ENCODE results near the gene PRKCZ. TPM values are rescaled to one million over a fixed set of nuclear protein-coding genes. Genes with fewer than 3 reads are reported as not detected.

Gene PRKCZ
- total RNA-seq, 1 experiment from 2014 or later: 56.8 TPM

DNA sequence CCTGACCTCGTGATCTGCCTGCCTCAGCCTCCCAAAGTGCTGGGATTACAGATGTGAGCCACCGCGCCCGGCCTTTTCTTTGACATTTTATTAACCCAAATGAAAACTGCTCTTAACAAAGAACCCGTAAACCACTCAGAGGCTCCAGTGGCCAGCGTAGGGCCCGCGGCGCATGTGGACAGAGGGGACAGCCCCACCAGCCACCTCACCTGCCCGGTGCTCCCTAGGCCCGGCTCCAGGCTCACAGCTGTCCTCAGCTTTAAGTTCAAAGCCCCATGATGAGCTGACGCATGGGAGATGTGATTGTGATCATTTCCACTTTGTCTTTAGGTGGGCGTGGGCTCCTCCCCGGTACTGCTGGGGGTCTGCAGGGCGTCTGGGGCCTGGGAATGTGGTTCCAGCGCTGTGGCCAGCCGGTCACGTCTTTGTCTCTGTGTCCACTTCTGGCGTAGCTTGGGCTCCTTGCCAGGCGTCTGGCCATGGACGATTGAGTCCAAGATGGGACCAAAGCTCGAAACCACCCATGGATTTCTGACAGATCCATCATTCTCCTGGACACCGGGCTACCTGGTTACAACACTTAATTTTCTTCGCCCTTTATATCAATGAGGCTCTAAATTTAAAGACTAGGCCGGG is 6.9 kb downstream of the PRKCZ start:
- Histone ChIP-seq H3K4me2 (ENCODE audit: low read length) (no peak overlapping the region), H3K27ac (ENCODE audit: low read length) (no peak overlapping the region), H3F3A (ENCODE audit: low read length, unreplicated experiment) (no peaks in the 10 kb centered on the region), H3K79me2 (ENCODE audit: low read length) (peaks cover 23% of the 10 kb centered on the region), H3K9me2 (replicated peaks; ENCODE audit: low read length) (no peaks in the 10 kb centered on the region), H3K4me3 (ENCODE audit: low read length) (no peak overlapping the region), H3K27me3 (ENCODE audit: low read length) (no peaks in the 10 kb centered on the region), H3K36me3 (ENCODE audit: low read depth, low read length) (peaks cover 24% of the 10 kb centered on the region; the same call in 1 of the 2 replicates), H4K20me1 (ENCODE audit: low read length) (no peaks in the 10 kb centered on the region), H3K9ac (ENCODE audit: low read length) (no peak overlapping the region), H3K9me3 (ENCODE audit: low read length) (no peaks in the 10 kb centered on the region), H3K4me1 (ENCODE audit: insufficient read depth, low read length) (no peaks in the 10 kb centered on the region), H2AFZ (ENCODE audit: low read length) (no peak overlapping the region)
- intact Hi-C loops (cut with micrococcal nuclease): no loop called here
- DNase-seq (no peak), ATAC-seq (no peak)
- BruUV-seq (replicated peaks): no TSS peak
- CTCF ChIA-PET: no interaction called here
- POLR2A ChIA-PET (ENCODE audit: unreplicated experiment): no interaction called here
- TF ChIP-seq EZH2 (IDR thresholded peaks at IDR 0.05; ENCODE audit: low read length, unreplicated experiment) (no peak), EZH2phosphoT487 (IDR thresholded peaks at IDR 0.05; ENCODE audit: borderline replicate concordance, low read length) (no peak)
- TF ChIP-seq, protein P1, sequence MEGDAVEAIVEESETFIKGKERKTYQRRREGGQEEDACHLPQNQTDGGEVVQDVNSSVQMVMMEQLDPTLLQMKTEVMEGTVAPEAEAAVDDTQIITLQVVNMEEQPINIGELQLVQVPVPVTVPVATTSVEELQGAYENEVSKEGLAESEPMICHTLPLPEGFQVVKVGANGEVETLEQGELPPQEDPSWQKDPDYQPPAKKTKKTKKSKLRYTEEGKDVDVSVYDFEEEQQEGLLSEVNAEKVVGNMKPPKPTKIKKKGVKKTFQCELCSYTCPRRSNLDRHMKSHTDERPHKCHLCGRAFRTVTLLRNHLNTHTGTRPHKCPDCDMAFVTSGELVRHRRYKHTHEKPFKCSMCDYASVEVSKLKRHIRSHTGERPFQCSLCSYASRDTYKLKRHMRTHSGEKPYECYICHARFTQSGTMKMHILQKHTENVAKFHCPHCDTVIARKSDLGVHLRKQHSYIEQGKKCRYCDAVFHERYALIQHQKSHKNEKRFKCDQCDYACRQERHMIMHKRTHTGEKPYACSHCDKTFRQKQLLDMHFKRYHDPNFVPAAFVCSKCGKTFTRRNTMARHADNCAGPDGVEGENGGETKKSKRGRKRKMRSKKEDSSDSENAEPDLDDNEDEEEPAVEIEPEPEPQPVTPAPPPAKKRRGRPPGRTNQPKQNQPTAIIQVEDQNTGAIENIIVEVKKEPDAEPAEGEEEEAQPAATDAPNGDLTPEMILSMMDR (conservative IDR thresholded peaks at IDR 0.05; ENCODE audit: low read depth, low read length): no peak

DNA sequence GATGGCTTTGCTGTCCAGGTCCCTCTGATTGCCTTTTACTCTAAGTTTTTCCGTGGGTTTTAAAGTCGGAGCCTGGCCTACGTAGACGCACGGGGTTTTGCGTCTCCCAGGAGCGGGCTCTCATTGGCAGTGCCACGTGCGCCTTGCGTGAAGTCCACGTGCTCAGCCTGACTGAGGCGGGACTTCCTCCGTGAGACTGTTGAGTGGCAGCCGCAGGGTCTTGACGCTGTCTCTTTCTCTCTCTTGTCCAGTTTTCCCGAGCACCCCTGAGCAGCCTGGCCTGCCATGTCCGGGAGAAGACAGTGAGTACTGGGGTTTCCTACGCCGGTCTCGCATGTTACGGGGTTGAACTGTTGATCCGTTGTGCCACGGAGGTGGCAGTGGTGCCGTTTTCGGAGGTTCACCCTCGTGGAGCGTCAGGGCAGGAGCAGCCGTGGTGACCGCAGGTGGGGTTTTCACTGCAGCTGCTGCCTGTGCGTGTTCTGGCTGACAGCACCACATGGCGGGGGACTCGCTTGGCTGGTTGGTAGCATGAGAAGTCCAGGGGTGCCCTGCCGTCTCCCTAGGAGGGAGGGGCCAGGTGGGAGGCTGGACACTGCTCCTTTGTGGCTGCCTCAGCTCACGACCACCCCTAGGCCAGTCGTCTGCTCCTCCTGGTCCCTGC is 9.2 kb downstream of the PRKCZ start:
- ATAC-seq: no peak
- Histone ChIP-seq H3K27me3 (ENCODE audit: low read length) (no peaks in the 10 kb centered on the region), H3K4me1 (ENCODE audit: insufficient read depth, low read length) (no peaks in the 10 kb centered on the region), H3K9me2 (replicated peaks; ENCODE audit: low read length) (no peaks in the 10 kb centered on the region), H3F3A (ENCODE audit: low read length, unreplicated experiment) (no peaks in the 10 kb centered on the region), H4K20me1 (ENCODE audit: low read length) (no peaks in the 10 kb centered on the region), H3K79me2 (ENCODE audit: low read length) (no peaks in the 10 kb centered on the region), H3K36me3 (ENCODE audit: low read depth, low read length) (peaks cover 32% of the 10 kb centered on the region), H2AFZ (ENCODE audit: low read length) (no peak overlapping the region), H3K4me3 (ENCODE audit: low read length) (no peak overlapping the region), H3K9me3 (ENCODE audit: low read length) (0 out of 2 replicates have a peak, but pooled peaks cover 1% of the 10 kb centered on the region), H3K9ac (ENCODE audit: low read length) (no peak overlapping the region), H3K4me2 (ENCODE audit: low read length) (no peak overlapping the region), H3K27ac (ENCODE audit: low read length) (no peak overlapping the region)
- intact Hi-C loops (cut with micrococcal nuclease): no loop called here
- POLR2A ChIA-PET (ENCODE audit: unreplicated experiment): no interaction called here
- TF ChIP-seq, protein P1 (conservative IDR thresholded peaks at IDR 0.05; ENCODE audit: low read depth, low read length): no peak
- TF ChIP-seq EZH2 (IDR thresholded peaks at IDR 0.05; ENCODE audit: low read length, unreplicated experiment) (no peak), EZH2phosphoT487 (IDR thresholded peaks at IDR 0.05; ENCODE audit: borderline replicate concordance, low read length) (no peak)
- no TSS peak for BruUV-seq (replicated peaks)
- no peak for DNase-seq
- CTCF ChIA-PET: no interaction called here

DNA sequence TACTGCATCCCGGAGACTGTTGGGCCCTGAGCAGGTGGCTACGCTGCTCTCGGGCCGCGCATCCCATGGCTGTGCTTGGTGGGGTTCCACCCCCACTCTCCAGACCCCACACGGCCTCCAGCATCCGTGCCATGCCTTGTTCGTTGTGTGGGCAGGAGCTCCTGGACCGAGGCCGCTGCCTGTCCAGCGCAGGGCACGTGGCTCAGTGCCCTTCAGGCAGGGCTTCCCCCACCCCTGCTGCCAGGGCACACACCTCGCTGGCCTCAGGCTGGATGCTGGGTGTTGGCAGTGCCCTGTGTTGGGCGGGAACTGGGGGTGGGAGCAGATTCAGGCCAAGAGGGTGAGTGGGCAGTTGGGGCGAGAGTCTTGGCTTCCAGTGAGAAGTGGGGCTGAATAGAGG is 9.9 kb downstream of the PRKCZ start:
- ATAC-seq (no peak), DNase-seq (no peak)
- CTCF ChIA-PET: no interaction called here
- Histone ChIP-seq H3K79me2 (ENCODE audit: low read length) (no peaks in the 10 kb centered on the region), H3K36me3 (ENCODE audit: low read depth, low read length) (peaks cover 38% of the 10 kb centered on the region), H3K4me2 (ENCODE audit: low read length) (no peak overlapping the region), H2AFZ (ENCODE audit: low read length) (no peak overlapping the region), H3K9ac (ENCODE audit: low read length) (no peak overlapping the region), H3K9me3 (ENCODE audit: low read length) (0 out of 2 replicates have a peak, but pooled peaks cover 7% of the 10 kb centered on the region), H3K9me2 (replicated peaks; ENCODE audit: low read length) (no peaks in the 10 kb centered on the region), H4K20me1 (ENCODE audit: low read length) (no peaks in the 10 kb centered on the region), H3K4me1 (ENCODE audit: insufficient read depth, low read length) (no peaks in the 10 kb centered on the region), H3K27ac (ENCODE audit: low read length) (no peak overlapping the region), H3F3A (ENCODE audit: low read length, unreplicated experiment) (no peaks in the 10 kb centered on the region), H3K27me3 (ENCODE audit: low read length) (no peaks in the 10 kb centered on the region), H3K4me3 (ENCODE audit: low read length) (no peak overlapping the region)
- POLR2A ChIA-PET (ENCODE audit: unreplicated experiment): no interaction called here
- TF ChIP-seq EZH2phosphoT487 (IDR thresholded peaks at IDR 0.05; ENCODE audit: borderline replicate concordance, low read length) (no peak), EZH2 (IDR thresholded peaks at IDR 0.05; ENCODE audit: low read length, unreplicated experiment) (no peak)
- TF ChIP-seq, protein P1 (conservative IDR thresholded peaks at IDR 0.05; ENCODE audit: low read depth, low read length): no peak
- intact Hi-C loops (cut with micrococcal nuclease): no loop called here
- no TSS peak for BruUV-seq (replicated peaks)

Measured in PC-3 (cell line).